RKO (cell line): Measurements from ENCODE around the gene TGFA.

Source experiments
- DNase-seq: peaks from one replicate; pipeline ENCODE4 v3.0.0-alpha.2; 2016; ENCODE audit warnings: low spot score

Gene TGFA

GRCh38 chr2:70418514-70418913 lies 135.1 kb downstream of the TGFA start:
- DNase-seq, result no peak

- no peak for DNase-seq
These were observed 136.6 kb downstream of the TGFA start for GRCh38 chr2:70417011-70417410.

- no peak for DNase-seq
These were observed 141.1 kb downstream of the TGFA start for GRCh38 chr2:70412294-70413070.

- DNase-seq, result no peak
These were observed 142.0 kb downstream of the TGFA start for GRCh38 chr2:70411483-70412125.

DNA sequence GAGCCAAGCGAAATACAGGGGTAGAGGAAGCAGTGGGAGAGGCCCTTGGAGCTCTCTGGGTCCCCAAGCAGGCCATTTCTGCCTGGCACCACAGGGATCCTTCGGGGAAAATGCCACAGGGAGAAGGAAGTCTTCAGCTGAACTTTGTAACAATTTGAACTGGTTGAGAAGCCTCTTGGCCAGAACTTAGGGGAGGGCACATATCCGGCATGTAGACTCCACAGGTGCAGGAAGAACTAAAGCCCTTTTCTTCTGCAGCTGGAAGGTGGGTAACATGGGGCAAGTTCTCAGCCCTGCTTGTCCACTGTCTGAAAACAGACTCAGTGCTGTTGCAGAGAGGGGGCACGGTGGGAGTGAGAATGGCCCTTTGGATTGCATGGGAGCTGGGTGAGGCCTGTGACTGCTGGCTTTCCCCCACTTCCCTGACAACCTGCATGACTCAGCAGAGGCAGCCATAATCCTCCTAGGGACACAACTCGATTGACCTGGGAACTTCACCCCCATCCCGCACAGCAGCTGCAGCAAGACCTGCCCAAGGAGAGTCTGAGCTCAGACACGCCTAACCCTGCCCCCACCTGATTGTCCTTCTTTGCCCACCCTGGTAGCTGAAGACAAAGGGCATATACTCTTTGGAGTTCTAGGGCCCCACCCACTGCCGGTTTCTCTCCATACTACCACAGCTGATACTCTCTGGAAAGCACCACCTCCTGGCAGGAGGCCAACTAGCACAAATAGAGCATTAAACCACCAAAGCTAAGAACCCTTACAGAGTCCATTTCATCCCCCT lies 150.2 kb downstream of the TGFA start:
- no peak for DNase-seq

GRCh38 chr2:70400539-70400938 lies 153.1 kb downstream of the TGFA start:
- DNase-seq, result no peak

- DNase-seq, result no peak
These were observed 154.6 kb downstream of the TGFA start for GRCh38 chr2:70399046-70399445.
